HG03520 (cell line): ENCODE measurements around the gene TBC1D3B.
"Not testable (repeated sequence)": the region's sequence is repeated elsewhere in the genome, so short reads cannot be mapped to it uniquely, and the experiment has no call there.

Experiments
- ATAC-seq: cut with Tn5 transposase; IDR thresholded peaks from one replicate; pipeline ENCODE4 v1.9.1; 2021; ENCODE audit warnings: mild to moderate bottlenecking, moderate library complexity; ENCODE audit not compliant: unreplicated experiment

TBC1D3B gene

GRCh38 chr17:36176536-36176935 is at the start of gene TBC1D3B:
TSS of gene TBC1D3B (minus strand) at chr17:36176636. CDS start at chr17:36175050, 1,586 bp downstream.
- not testable (repeated sequence) for ATAC-seq

DNA sequence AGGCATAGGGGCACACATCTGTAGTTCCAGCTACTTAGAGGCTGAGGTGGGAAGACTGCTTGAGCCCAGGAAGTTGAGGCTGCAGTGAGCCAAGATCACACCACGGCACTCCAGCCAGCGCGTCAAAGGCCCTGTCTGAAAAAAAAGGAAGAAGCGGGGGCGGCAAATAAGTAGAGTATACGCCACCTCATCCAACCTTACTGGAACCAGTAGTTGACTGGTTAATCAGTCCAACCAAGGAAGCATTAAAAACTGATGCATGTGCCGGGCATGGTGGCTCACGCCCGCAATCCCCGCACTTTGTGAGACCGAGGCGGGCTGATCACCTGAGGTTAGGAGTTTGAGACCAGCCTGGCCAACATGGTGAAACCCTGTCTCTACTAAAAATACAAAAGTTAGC is 46.5 kb upstream of the TBC1D3B start:
- ATAC-seq: not testable (repeated sequence)

- not testable (repeated sequence) for ATAC-seq
Measured at GRCh38 chr17:36221581-36222100, 45.2 kb upstream of the TBC1D3B start.

GRCh38 chr17:36220737-36221580 is 44.5 kb upstream of the TBC1D3B start:
- not testable (repeated sequence) for ATAC-seq

DNA sequence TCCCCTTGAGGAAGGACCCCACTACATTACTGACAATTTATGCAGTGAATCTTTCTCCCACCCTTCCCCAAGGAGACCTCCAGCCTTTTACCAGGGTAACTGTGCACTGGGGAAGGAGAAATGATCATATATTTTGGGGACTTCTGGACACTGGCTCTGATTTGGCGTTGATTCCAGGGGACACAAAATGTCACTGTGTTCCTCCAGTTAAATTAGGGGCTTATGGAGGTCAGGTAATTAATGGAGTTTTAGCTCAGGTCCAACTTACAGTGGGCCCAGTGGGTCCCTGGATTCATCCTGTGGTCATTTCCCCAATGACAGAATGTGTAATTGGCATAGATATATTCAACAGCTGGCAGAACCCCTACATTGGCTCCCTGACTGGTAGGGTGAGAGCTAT is 43.1 kb upstream of the TBC1D3B start:
- ATAC-seq: not testable (repeated sequence)

GRCh38 chr17:36215406-36216308 is 39.2 kb upstream of the TBC1D3B start:
- not testable (repeated sequence) for ATAC-seq

GRCh38 chr17:36214918-36215317 is 38.5 kb upstream of the TBC1D3B start:
- ATAC-seq: no peak

- no peak for ATAC-seq
Measured at GRCh38 chr17:36213695-36214094, 37.3 kb upstream of the TBC1D3B start.

DNA sequence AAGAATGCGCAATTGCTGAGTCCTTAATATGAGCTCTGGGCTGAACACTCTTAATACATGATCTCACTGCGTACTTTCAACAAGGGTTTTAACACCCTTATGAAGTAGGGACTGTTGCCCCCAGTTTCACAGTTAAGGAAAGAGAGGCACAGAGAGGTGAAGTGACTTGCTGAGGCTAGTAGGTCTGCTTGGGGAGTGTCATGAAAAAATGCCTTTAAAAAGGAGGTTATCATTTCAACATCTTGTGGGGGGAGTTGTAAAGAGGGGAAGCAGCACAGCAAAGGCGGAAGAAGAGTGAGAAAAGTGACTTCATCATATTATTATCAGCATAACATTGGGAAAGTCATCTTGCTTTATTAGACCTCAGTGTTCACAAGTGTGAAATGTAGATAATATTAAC is 36.5 kb upstream of the TBC1D3B start:
- no peak for ATAC-seq

DNA sequence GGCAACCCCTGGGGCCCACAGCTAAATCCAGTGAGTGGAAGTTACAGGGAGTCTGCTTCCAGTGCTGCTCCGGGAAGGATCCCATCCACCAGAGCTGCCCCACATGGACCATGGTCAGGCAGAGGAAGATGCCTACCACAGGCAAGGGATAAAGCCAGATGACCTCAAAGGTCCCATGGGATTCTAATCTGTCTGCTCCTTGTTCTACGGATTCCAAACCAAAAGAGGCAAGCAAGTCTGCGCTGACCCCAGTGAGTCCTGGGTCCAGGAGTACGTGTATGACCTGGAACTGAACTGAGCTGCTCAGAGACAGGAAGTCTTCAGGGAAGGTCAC is 35.8 kb upstream of the TBC1D3B start:
- no peak for ATAC-seq

- ATAC-seq: not testable (repeated sequence)
Measured at GRCh38 chr17:36211484-36212271, 35.2 kb upstream of the TBC1D3B start.

- ATAC-seq: peak; percentile 53
Measured at GRCh38 chr17:36210439-36211211, 34.2 kb upstream of the TBC1D3B start, which contains the start of gene CCL4L2. TSS of gene CCL4L2 (plus strand) at chr17:36211063.

- no peak for ATAC-seq
Measured at GRCh38 chr17:36209575-36209974, 33.1 kb upstream of the TBC1D3B start.

- not testable (repeated sequence) for ATAC-seq
Measured at GRCh38 chr17:36207383-36207782, 30.9 kb upstream of the TBC1D3B start.

GRCh38 chr17:36206486-36206821 is 30.0 kb upstream of the TBC1D3B start:
- not testable (repeated sequence) for ATAC-seq

DNA sequence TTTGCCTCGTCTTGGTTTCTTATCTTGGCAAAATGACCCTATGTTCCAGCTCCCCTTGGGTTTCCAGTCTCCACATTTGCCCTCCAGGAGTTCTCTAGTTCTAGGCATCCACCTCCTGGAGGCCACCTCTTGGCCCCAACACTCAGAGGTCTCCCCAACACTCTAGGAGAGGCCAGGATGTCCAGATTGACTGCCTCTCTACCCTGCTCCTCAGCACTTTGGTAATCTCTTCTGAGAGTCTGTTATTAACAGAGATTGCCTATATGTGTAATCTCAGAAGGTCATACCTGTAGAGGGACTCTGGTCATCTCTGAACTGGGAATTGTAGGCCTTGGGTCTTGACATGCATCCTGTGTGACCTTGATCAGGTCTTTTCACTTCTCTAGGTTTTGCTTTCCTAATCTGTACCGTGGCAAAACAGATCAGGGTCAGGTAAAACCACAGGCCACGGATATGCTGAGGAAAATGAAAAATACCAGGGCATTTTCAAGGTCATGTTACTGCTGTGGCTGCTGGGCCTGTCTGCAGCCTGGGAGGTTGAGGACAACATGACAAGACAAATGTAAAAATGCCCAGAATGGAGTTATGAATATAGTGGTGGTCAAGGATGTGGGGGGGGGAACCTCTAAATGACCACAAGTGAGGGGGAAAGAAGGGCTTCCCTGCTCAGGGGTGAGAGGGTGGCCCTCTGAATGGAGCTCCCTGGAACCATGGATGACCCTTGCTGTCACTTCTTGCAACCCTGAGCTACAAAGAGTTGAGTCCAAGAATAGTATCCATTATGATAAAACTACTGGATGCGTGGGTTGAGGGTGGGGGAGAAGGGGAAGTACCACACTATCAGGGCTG is 29.4 kb upstream of the TBC1D3B start:
- ATAC-seq: no peak

DNA sequence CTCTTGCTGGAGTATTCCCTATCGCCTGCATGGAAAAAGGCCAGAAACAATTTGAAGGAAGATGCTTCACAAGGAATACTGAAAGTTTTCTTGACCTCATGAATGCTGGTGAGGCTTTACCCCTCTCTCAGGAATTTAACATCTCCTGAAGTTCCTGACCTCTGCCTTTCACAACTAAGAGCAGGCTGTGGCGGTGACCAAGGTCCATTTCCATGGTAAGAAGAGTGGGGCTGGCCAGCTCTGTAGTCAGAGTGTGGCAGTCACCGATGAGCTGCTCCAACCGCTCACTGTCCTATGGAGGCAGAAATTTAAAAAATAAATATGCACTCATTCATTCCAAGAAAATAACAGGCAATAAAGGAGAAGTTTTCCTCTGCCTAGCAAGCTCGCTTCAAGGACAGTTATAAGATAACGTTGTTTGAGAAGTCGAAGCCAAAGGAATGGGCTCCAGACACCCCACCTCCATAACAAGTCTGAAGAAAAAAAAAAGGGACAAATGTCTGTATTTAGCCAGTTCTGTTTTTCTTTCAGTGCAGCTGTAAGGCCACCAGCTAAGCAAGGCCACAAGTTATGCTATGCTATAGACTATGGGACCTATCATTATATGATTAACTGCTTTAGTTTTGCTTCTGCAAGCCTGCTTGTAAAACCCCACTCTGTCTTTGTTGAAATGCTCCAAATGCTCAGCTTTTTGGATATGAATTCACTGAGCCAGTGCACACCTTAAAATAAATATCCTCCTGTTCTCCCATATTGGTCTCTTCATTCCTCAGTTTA is 28.5 kb upstream of the TBC1D3B start:
- no peak for ATAC-seq

GRCh38 chr17:36203335-36203734 is 26.9 kb upstream of the TBC1D3B start:
- ATAC-seq: no peak
